ENCODE measurements around the gene XAGE1A.
"Not testable (repeated sequence)": the region's sequence is repeated elsewhere in the genome, so short reads cannot be mapped to it uniquely, and the experiment has no call there.

GRCh38 chrX:52496419-52496772, 788 bp downstream of the XAGE1A start:
- not testable (repeated sequence) for TF ChIP-seq CTCF (IDR thresholded peaks at IDR 0.05; ENCODE audit: insufficient read depth, low read length, poor library complexity, severe bottlenecking); EZH2phosphoT487 (conservative IDR thresholded peaks at IDR 0.05; ENCODE audit: low read length)
